ENCODE measurements around the gene SDHA.
"Not testable (repeated sequence)": the region's sequence is repeated elsewhere in the genome, so short reads cannot be mapped to it uniquely, and the experiment has no call there.

Gene SDHA

DNA sequence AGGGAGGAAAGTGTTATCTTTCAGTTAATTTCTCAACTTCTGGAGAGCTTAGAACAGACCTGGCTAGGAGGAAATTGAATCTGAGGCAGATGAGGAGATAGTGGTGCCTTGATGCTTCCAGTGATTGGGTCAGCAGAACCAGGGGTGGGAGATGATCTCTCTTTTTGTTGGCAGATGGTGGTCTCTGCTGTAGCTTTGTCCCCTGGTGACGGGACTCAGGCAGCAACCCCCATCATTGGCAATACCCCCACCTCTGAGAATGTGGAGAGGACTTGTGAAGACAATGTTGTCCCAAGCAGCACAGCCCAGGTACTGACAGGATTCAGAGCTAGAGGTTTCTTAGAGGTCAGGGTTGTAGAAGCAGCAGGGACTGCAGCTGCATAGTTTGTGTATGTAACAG lies 49.6 kb downstream of the SDHA start:
- H4K20me1 ChIP-seq: peaks cover 0 to 6% (median 0%) of the 10 kb centered on the region in 11 experiments; a peak in 3 of 22 replicates
- no peak overlapping the region for H3K4me3 ChIP-seq
- H3K27me3 ChIP-seq: no peaks in the 10 kb centered on the region
- no peak overlapping the region for H3K27ac ChIP-seq
- no peaks in the 10 kb centered on the region for H3K9me3 ChIP-seq (replicated peaks in 1 of 11)
- no peak for TF ChIP-seq Cebpa-rat (IDR thresholded peaks at IDR 0.05)
- peaks cover 22 to 40% (median 33%) of the 10 kb centered on the region in 11 experiments for H3K36me3 ChIP-seq
- peaks cover 0 to 13% (median 10%) of the 10 kb centered on the region in 10 experiments; a peak in 16 of 20 replicates for H3K4me1 ChIP-seq
- no peak overlapping the region for H3K9ac ChIP-seq
- no peak overlapping the region for H3K4me2 ChIP-seq

- TF ChIP-seq Cebpa-rat (IDR thresholded peaks at IDR 0.05): no peak
- Histone ChIP-seq H3K36me3 (peaks cover 19 to 36% (median 27%) of the 10 kb centered on the region in 11 experiments), H3K9me3 (replicated peaks in 1 of 11) (no peaks in the 10 kb centered on the region), H3K9ac (peak overlapping the region in 10 of 11 experiments; percentile 82 to 97 (median 93); a peak in 16 of 22 replicates), H3K27ac (peak overlapping the region in 9 of 11 experiments; percentile 85 to 94 (median 91); a peak in 11 of 22 replicates), H3K27me3 (no peaks in the 10 kb centered on the region), H4K20me1 (peaks cover 12 to 28% (median 23%) of the 10 kb centered on the region in 11 experiments; a peak in 19 of 22 replicates), H3K4me1 (peaks cover 18 to 37% (median 31%) of the 10 kb centered on the region in 10 experiments), H3K4me3 (peak overlapping the region; percentile 58 to 90 (median 78); a peak in 16 of 20 replicates), H3K4me2 (peak overlapping the region; percentile 77 to 87 (median 82))
Observed at GRCh38 chr5:270340-270739, 52.2 kb downstream of the SDHA start.

- Histone ChIP-seq H3K4me3 (peak overlapping the region; percentile 58 to 90 (median 78)), H3K36me3 (peaks cover 27 to 41% (median 35%) of the 10 kb centered on the region in 11 experiments), H3K27ac (peak overlapping the region; percentile 68 to 97 (median 92)), H4K20me1 (peaks cover 12 to 39% (median 32%) of the 10 kb centered on the region in 11 experiments; a peak in 19 of 22 replicates), H3K9ac (peak overlapping the region; percentile 82 to 97 (median 93)), H3K4me2 (peak overlapping the region in 10 of 11 experiments; percentile 52 to 81 (median 76); a peak in 15 of 22 replicates), H3K4me1 (peaks cover 18 to 38% (median 31%) of the 10 kb centered on the region in 10 experiments)
- H3K9me3 ChIP-seq (replicated peaks in 1 of 11); H3K27me3 ChIP-seq: not testable (repeated sequence)
Observed at GRCh38 chr5:271828-272167, 53.7 kb downstream of the SDHA start.

DNA sequence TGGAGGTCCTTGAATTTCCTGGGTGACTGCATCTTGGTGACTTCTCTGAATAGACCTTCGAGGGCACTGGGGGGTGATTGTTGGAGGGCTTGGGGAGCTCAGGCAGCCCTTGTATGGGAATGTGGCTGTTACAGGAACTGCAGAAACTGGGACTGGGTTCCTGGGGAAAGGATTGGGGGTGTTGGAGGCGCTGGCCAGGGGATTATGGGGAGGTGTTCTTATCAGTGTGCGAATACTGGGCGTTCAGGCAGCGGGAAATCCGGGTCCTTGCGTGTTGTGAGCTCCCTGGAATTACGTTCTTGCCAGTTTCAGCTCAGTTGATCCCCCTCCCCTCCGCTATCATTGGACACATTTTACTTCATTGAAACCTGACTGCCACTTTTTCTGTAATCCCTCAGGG lies 55.0 kb downstream of the SDHA start:
- H3K4me1 ChIP-seq: peaks cover 18 to 38% (median 31%) of the 10 kb centered on the region in 10 experiments
- peak overlapping the region in 9 of 10 experiments; percentile 67 to 90 (median 78); a peak in 15 of 20 replicates for H3K4me3 ChIP-seq
- H3K9me3 ChIP-seq (replicated peaks in 1 of 11); H3K27ac ChIP-seq; H3K27me3 ChIP-seq: not testable (repeated sequence)
- H4K20me1 ChIP-seq: peaks cover 12 to 42% (median 32%) of the 10 kb centered on the region in 11 experiments; a peak in 19 of 22 replicates
- H3K36me3 ChIP-seq: peaks cover 35 to 52% (median 45%) of the 10 kb centered on the region in 11 experiments
- H3K4me2 ChIP-seq: peak overlapping the region; percentile 71 to 81 (median 77)
- peak overlapping the region in 10 of 11 experiments; percentile 13 to 97 (median 90); a peak in 16 of 22 replicates for H3K9ac ChIP-seq

DNA sequence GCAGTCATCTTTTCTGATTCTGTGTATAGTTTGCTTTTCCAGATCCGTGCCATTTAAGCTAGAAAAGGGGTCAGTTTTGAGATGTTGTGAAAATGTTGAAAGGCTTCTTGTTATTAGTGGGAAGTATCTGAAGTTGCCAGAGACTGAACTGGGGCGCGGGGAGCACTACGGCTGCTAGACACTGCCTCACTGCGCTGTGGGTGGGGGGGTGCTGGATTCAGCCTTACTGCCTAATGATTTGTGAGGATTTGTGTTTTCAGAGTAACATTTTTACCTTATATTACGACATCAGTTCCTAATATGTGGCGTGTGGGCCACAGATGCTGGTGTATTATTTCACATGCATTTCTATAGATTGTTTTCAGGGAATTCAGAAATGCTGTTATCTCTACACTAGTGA lies 55.4 kb downstream of the SDHA start:
- H3K4me2 ChIP-seq: peak overlapping the region; percentile 71 to 81 (median 77)
- H4K20me1 ChIP-seq: peaks cover 12 to 46% (median 32%) of the 10 kb centered on the region in 11 experiments; a peak in 19 of 22 replicates
- H3K27me3 ChIP-seq, H3K27ac ChIP-seq: not testable (repeated sequence)
- H3K9me3 ChIP-seq (replicated peaks in 1 of 11): peaks cover 0 to 12% (median 0%) of the 10 kb centered on the region in 11 experiments; a peak in 7 of 22 replicates
- peak overlapping the region in 9 of 10 experiments; percentile 67 to 90 (median 78); a peak in 13 of 20 replicates for H3K4me3 ChIP-seq
- peaks cover 18 to 38% (median 31%) of the 10 kb centered on the region in 10 experiments for H3K4me1 ChIP-seq
- peaks cover 35 to 56% (median 49%) of the 10 kb centered on the region in 11 experiments for H3K36me3 ChIP-seq
- peak overlapping the region in 10 of 11 experiments; percentile 13 to 97 (median 90); a peak in 15 of 22 replicates for H3K9ac ChIP-seq

GRCh38 chr5:274346-274745 lies 56.2 kb downstream of the SDHA start:
- Histone ChIP-seq H3K4me2 (peak overlapping the region in 10 of 11 experiments; percentile 18 to 81 (median 77); a peak in 11 of 22 replicates), H3K9me3 (replicated peaks in 1 of 11) (peaks cover 0 to 18% (median 6%) of the 10 kb centered on the region in 11 experiments; a peak in 13 of 22 replicates), H4K20me1 (peaks cover 18 to 46% (median 35%) of the 10 kb centered on the region in 11 experiments; a peak in 19 of 22 replicates), H3K4me1 (peaks cover 18 to 38% (median 31%) of the 10 kb centered on the region in 10 experiments), H3K36me3 (peaks cover 40 to 62% (median 56%) of the 10 kb centered on the region in 11 experiments)
- H3K27ac ChIP-seq, H3K4me3 ChIP-seq, H3K9ac ChIP-seq, H3K27me3 ChIP-seq: not testable (repeated sequence)

- Histone ChIP-seq H3K27ac (no peak overlapping the region), H3K4me1 (peaks cover 2 to 20% (median 10%) of the 10 kb centered on the region in 10 experiments; a peak in 19 of 20 replicates), H3K9ac (no peak overlapping the region), H3K9me3 (replicated peaks in 1 of 11) (peaks cover 0 to 53% (median 43%) of the 10 kb centered on the region in 11 experiments; a peak in 20 of 22 replicates), H4K20me1 (peaks cover 15 to 68% (median 45%) of the 10 kb centered on the region in 11 experiments; a peak in 19 of 22 replicates), H3K4me2 (no peak overlapping the region), H3K27me3 (no peaks in the 10 kb centered on the region), H3K4me3 (no peak overlapping the region), H3K36me3 (peaks cover 63 to 94% (median 91%) of the 10 kb centered on the region in 11 experiments)
- no peak for TF ChIP-seq Cebpa-rat (IDR thresholded peaks at IDR 0.05)
Observed at GRCh38 chr5:278646-279045, 60.5 kb downstream of the SDHA start.

DNA sequence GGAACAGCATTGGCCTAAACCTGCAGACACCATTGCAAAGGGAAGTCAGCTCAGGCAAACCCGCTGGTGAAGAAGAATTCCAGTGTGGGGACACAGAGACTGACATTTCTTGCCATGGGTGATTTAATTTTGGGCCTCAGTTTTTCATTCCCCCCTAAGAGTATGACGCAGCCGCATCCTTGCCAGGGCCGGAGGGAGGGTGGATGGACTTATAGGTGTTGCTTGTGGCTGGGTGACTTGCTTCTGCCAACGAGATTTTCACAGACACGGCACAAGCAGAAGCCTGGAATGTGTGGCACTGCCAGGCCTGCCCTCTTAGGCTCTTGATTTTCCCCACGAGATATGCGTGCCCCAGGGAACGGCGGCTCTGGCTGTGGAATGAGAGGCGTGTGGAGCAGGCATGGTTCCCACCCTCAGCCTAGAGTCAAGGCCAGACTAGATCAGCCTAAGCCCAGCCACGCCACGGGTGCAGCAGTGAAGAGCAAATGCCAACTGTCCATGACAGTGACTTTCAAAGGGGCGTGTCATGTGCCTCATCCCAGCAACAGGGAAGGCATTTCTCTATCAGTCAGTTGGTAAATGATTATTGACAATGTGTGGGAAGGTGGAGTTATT lies 61.0 kb downstream of the SDHA start:
- H3K9me3 ChIP-seq (replicated peaks in 1 of 11): peaks cover 0 to 58% (median 48%) of the 10 kb centered on the region in 11 experiments; a peak in 20 of 22 replicates
- H3K4me2 ChIP-seq, H3K27me3 ChIP-seq, H3K9ac ChIP-seq, H3K27ac ChIP-seq, H3K4me3 ChIP-seq: not testable (repeated sequence)
- peaks cover 15 to 68% (median 50%) of the 10 kb centered on the region in 11 experiments; a peak in 18 of 22 replicates for H4K20me1 ChIP-seq
- peaks cover 0 to 20% (median 7%) of the 10 kb centered on the region in 10 experiments; a peak in 16 of 20 replicates for H3K4me1 ChIP-seq
- peaks cover 63 to 94% (median 91%) of the 10 kb centered on the region in 11 experiments for H3K36me3 ChIP-seq
